ENCODE data around the gene GSPT1.
A peak's percentile ranks its signal among the peaks of the same experiment; 100 is the strongest.
"Not testable (repeated sequence)": the region's sequence is repeated elsewhere in the genome, so short reads cannot be mapped to it uniquely, and the experiment has no call there.

The GSPT1 gene

DNA sequence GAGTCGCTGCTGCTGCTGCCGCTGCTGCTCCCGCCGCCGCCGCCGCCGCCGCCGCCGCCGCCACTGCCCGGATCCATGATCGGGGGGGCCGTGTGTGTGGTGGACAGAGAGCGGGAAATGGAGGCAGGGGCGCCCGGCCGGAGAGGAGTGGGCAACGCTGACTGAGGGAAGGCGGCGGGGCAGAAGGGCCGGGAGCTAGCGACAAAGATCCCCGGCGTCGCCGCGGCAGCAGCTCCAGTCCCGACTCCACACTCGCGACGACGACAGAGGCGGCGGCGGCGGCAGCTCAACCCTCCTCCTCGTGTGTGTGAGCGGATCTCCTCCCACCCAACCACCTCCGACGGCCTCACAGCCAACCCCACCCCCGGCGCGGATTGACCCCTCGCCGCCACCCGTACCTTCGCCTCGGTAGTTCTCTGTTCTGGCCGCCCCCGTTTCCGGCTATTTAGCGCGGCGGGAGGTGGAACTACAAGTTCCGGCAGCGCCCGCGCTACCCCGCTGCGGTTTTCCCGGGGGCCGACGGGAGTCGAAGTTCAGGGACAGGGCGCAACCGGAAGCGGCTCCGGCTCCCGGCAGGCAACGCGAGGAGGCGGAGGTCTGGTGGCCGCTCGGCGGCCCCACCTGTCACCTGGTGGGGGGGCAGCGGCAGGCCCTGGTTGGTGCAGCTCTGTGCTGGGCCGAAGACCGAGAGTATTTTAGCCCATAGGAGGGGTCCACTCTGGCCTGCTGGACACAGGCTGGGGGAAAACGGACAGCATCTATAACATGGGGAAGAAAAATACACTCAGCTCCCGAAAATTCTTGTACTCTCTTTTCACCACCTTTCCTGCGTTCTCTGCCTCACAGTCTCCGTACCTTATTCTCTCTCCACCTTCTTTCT is at the start of gene GSPT1:
GSPT1 (minus strand) TSS at position 313 of the 880 bp plus-strand sequence; CDS start at position 77, 236 bp downstream.
- H3K9me3 ChIP-seq (ENCODE audit: low read depth, low read length), result no peaks in the 10 kb centered on the region
- TF ChIP-seq POLR2AphosphoS5 (IDR thresholded peaks at IDR 0.05; ENCODE audit: borderline replicate concordance, low read depth, low read length), result peak; percentile 83
- no peak for TF ChIP-seq EZH2 (IDR thresholded peaks at IDR 0.05)

DNA sequence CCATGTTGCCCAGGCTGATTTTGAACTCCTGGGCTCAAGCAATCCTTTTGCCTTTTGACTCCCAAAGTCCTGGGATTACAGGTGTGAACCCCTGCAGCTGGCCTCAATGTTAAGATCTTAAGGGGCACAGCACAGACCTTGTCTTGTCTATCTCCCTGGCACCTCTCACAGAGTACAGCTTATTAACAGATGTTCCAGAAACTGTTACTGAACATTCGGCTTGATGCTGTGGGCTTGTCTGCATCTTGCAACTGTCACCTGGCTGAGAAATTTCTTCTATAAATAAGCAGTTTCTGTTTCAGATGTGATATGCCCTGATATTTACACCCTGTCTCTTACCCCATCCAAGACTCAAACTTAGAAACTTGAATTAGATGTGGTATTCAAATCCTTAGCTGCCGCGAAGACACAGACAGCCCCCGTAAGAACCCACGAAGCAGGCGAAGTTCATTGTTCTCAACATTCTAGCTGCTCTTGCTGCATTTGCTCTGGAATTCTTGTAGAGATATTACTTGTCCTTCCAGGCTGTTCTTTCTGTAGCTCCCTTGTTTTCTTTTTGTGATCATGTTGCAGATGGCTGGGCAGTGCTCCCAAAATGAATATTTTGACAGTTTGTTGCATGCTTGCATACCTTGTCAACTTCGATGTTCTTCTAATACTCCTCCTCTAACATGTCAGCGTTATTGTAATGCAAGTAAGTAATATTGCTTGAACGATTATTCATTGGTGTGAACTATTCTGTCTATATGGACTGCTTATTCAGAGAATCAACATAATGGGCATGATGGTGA is 49.2 kb upstream of the GSPT1 start, which contains the start of gene TNFRSF17:
TNFRSF17 (plus strand) TSS at position 450 of the 791 bp plus-strand sequence; CDS start at position 565, 115 bp downstream.
- no peak within 1 kb of the TSS for H3K9ac ChIP-seq (ENCODE audit: insufficient read length)

More for the DNA sequence above, at the start of gene GSPT1:
- DNase-seq (ENCODE audit: low read depth, low spot score), result peak; percentile 57
- H3K27ac ChIP-seq, result no peak within 1 kb of the TSS
- H3K4me3 ChIP-seq, result peak within 1 kb of the TSS; percentile 82
- H3K36me3 ChIP-seq (ENCODE audit: insufficient read depth, low read length), result no peaks in the 10 kb centered on the region
- H3K9ac ChIP-seq (ENCODE audit: insufficient read length), result peak within 1 kb of the TSS; percentile 79

DNA sequence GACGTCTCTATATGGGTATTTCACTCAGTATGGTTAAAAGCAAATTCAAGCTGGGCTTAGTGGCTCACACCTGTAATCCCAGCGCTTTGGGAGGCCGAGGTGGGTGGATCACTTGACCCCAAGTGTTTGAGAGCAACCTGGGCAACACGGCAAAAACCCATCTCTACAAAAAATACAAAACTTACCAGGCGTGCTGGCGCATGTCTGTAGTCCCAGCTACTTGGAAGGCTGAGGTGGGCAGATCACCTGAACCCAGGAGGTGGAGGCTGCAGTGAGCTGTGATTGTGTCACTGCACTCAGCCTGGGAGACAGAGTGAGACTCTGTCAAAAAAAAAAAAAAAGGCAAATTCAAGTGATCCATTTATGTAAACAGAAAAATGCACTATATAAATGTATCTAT is 48.0 kb upstream of the GSPT1 start:
- Histone ChIP-seq H3K4me3 (no peak overlapping the region), H3K36me3 (ENCODE audit: insufficient read depth, low read length) (no peaks in the 10 kb centered on the region), H3K9ac (ENCODE audit: insufficient read length) (no peak overlapping the region), H3K27ac (no peak overlapping the region), H3K9me3 (ENCODE audit: low read depth, low read length) (no peaks in the 10 kb centered on the region)
- TF ChIP-seq EZH2 (IDR thresholded peaks at IDR 0.05) (no peak), POLR2AphosphoS5 (IDR thresholded peaks at IDR 0.05; ENCODE audit: borderline replicate concordance, low read depth, low read length) (no peak), FOXP2 (optimal IDR thresholded peaks at IDR 0.05; ENCODE audit: control extremely low read depth, extremely low read length, insufficient read depth) (no peak)
- DNase-seq (ENCODE audit: low read depth, low spot score), result no peak

More for the DNA sequence above, 49.2 kb upstream of the GSPT1 start, which contains the start of gene TNFRSF17:
- Histone ChIP-seq H3K27ac (no peak within 1 kb of the TSS), H3K36me3 (ENCODE audit: insufficient read depth, low read length) (no peaks in the 10 kb centered on the region), H3K9me3 (ENCODE audit: low read depth, low read length) (no peaks in the 10 kb centered on the region), H3K4me3 (no peak within 1 kb of the TSS)
- no peak for TF ChIP-seq EZH2 (IDR thresholded peaks at IDR 0.05)
- TF ChIP-seq POLR2AphosphoS5 (IDR thresholded peaks at IDR 0.05; ENCODE audit: borderline replicate concordance, low read depth, low read length), result no peak
- TF ChIP-seq FOXP2 (optimal IDR thresholded peaks at IDR 0.05; ENCODE audit: control extremely low read depth, extremely low read length, insufficient read depth), result no peak
- DNase-seq (ENCODE audit: low read depth, low spot score), result no peak

DNA sequence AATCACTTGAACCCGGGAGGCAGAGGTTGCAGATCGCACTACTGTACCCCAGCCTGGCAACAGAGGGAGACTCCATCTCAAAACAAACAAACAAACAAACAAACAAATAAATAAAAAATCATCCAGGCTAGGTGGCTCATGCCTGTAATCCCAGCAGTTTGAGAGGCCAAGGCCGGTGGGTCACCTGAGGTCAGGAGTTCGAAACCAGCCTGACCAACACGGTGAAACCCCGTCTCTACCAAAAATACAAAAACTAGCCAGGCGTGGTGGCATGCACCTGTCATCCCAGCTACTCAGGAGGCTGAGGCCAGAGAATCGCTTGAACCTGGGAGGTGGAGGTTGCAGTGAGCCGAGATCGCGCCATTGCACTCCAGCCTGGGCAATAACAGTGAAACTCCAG is 47.2 kb upstream of the GSPT1 start:
- H3K9me3 ChIP-seq (ENCODE audit: low read depth, low read length); H3K4me3 ChIP-seq; H3K9ac ChIP-seq (ENCODE audit: insufficient read length); DNase-seq (ENCODE audit: low read depth, low spot score); H3K36me3 ChIP-seq (ENCODE audit: insufficient read depth, low read length); H3K27ac ChIP-seq: not testable (repeated sequence)

DNA sequence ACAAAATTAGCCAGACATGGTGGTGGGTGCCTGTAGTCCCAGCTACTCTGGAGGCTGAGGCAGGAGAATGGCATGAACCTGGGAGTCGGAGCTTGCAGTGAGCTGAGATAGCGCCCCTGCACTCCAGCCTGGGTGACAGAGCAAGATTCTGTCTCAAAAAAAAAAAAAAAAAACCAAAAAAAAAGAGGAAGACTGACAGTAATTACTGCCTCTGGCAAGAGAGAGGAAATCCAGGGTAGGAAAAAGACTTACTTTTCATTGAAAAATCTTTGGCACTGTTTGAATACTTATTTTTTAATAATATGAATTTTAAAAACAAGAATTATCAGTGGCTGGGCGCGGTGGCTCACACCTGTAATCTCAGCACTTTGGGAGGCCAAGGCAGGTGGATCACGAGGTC is 46.7 kb upstream of the GSPT1 start:
- not testable (repeated sequence) for H3K9ac ChIP-seq (ENCODE audit: insufficient read length); H3K36me3 ChIP-seq (ENCODE audit: insufficient read depth, low read length); H3K9me3 ChIP-seq (ENCODE audit: low read depth, low read length); DNase-seq (ENCODE audit: low read depth, low spot score); H3K27ac ChIP-seq; H3K4me3 ChIP-seq

DNA sequence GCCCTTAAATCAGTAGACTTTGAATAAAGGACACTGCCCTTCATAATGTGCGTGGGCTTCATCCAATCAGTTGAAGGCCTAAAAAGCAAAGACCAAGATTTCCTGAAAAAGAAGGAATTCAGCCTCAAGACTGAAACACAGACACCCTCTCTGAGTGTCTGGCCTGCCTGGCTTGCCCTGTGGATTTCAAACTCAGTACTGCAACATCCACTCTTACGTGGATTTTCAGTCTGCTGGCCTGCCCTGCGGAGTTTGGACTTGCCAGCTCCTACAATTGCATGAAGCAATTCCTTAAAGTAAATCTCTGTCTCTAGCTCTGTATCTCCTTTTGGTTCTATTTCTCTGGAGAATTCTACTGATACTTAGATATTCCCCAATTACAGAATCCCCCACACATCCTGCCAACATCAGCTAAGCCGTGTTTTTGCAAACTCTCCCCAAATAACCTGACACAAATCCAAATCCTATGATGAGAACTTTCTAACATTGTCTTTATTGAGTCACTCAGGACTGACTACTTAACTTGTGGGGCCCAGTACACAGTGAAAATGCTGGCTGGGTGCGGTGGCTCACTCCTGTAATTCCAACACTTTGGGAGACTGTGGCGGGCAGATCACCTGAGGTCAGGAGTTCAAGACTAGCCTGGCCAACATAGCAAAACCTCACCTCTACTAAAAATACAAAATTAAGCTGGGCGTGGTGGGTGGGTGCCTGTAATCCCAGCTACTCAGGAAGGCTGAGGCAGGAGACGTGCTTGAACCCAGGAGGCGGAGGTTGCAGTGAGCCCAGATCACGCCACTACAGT is 42.0 kb upstream of the GSPT1 start:
- Histone ChIP-seq H3K27ac (no peak overlapping the region), H3K36me3 (ENCODE audit: insufficient read depth, low read length) (no peaks in the 10 kb centered on the region), H3K9me3 (ENCODE audit: low read depth, low read length) (no peaks in the 10 kb centered on the region), H3K4me3 (no peak overlapping the region), H3K9ac (ENCODE audit: insufficient read length) (no peak overlapping the region)
- no peak for DNase-seq (ENCODE audit: low read depth, low spot score)
- TF ChIP-seq POLR2AphosphoS5 (IDR thresholded peaks at IDR 0.05; ENCODE audit: borderline replicate concordance, low read depth, low read length), result no peak
- no peak for TF ChIP-seq EZH2 (IDR thresholded peaks at IDR 0.05)

DNA sequence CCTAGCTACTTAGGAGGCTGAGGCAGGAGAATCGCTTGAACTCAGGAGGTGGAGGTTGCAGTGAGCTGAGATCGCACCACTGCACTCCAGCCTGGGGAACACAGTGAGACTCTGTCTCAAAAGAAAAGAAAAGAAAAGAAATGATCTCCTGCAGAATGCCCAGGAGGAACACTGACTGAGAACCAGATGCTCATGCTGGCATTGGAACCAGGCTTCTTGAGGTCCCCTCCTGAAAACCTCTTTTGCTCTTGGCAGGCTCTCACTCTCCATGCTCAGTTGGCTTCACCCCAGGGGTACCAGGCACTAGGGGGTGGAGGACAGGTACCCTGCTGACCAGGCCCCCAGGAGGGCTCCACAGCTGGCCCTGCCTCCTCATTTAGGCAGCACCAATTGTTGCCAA is 40.8 kb upstream of the GSPT1 start:
- Histone ChIP-seq H3K27ac (no peak overlapping the region), H3K9me3 (ENCODE audit: low read depth, low read length) (no peaks in the 10 kb centered on the region), H3K9ac (ENCODE audit: insufficient read length) (no peak overlapping the region), H3K36me3 (ENCODE audit: insufficient read depth, low read length) (no peaks in the 10 kb centered on the region), H3K4me3 (no peak overlapping the region)
- no peak for DNase-seq (ENCODE audit: low read depth, low spot score)
- TF ChIP-seq POLR2AphosphoS5 (IDR thresholded peaks at IDR 0.05; ENCODE audit: borderline replicate concordance, low read depth, low read length) (no peak), FOXP2 (optimal IDR thresholded peaks at IDR 0.05; ENCODE audit: control extremely low read depth, extremely low read length, insufficient read depth) (no peak), EZH2 (IDR thresholded peaks at IDR 0.05) (no peak)

DNA sequence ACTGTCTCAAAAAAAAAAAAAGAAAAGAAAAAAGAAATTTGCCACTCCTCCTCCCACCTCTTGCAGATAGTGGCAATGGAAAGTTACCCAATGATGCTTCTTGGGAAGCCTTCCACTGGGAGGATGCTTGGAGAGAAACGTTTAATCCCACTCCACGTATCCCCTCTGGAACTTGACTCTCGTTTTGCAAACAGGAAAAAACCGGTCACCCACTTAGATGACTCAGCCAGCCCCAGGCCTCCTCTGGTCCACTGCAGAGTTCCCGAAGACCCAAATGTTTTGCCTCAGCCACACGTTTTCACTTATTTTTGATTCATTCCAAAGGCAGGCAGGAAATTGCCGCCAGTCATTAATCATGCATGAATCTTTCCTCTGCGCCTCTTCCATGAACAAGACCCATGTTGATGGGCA is 40.0 kb upstream of the GSPT1 start:
- Histone ChIP-seq H3K9me3 (ENCODE audit: low read depth, low read length) (no peaks in the 10 kb centered on the region), H3K27ac (no peak overlapping the region), H3K36me3 (ENCODE audit: insufficient read depth, low read length) (no peaks in the 10 kb centered on the region), H3K9ac (ENCODE audit: insufficient read length) (no peak overlapping the region), H3K4me3 (no peak overlapping the region)
- TF ChIP-seq FOXP2 (optimal IDR thresholded peaks at IDR 0.05; ENCODE audit: control extremely low read depth, extremely low read length, insufficient read depth), result no peak
- TF ChIP-seq EZH2 (IDR thresholded peaks at IDR 0.05), result no peak
- no peak for TF ChIP-seq POLR2AphosphoS5 (IDR thresholded peaks at IDR 0.05; ENCODE audit: borderline replicate concordance, low read depth, low read length)
- no peak for DNase-seq (ENCODE audit: low read depth, low spot score)

DNA sequence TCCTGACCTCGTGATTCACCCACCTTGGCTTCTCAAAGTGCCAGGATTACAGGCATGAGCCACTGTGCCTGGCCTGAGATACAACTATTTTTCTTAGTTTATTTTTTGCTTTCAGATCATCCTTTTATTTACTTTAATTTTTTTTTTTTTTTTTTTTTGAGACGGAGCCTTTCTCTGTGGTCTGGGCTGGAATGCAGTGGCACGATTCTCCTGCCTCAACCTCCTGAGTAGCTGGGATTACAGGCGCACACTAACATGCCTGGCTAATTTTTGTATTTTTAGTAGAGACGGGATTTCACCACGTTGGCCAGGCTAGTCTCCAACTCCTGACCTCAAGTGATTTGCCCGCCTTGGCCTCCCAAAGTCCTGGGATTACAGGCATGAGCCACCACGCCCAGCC is 37.8 kb upstream of the GSPT1 start:
- not testable (repeated sequence) for H3K4me3 ChIP-seq; DNase-seq (ENCODE audit: low read depth, low spot score); H3K27ac ChIP-seq; H3K9me3 ChIP-seq (ENCODE audit: low read depth, low read length); H3K36me3 ChIP-seq (ENCODE audit: insufficient read depth, low read length); H3K9ac ChIP-seq (ENCODE audit: insufficient read length)

Measured in SK-N-MC (cell line).